ENCODE data around the gene WNT6. TPM values are rescaled to one million over a fixed set of nuclear protein-coding genes. Genes with fewer than 3 reads are reported as not detected.

WNT6 gene
- total RNA-seq, 6 experiments from 2014 or later = 0.25 TPM; not detected in 5

GRCh38 chr2:218898109-218898878 is 38.7 kb downstream of the WNT6 start:
- peaks cover 0 to 46% of the 10 kb centered on the region in 2 donors for H3K27me3 ChIP-seq
- peak in 1 of 3 donors; percentile 57 for DNase-seq
- no peaks in the 10 kb centered on the region for H3K9me3 ChIP-seq
- H3K4me1 ChIP-seq = peaks cover 0 to 8% (median 0%) of the 10 kb centered on the region in 4 donors
- peak; percentile 74 to 89 (median 84) for ATAC-seq
- H3K27ac ChIP-seq = no peak overlapping the region
- TF ChIP-seq CTCF (IDR thresholded peaks at IDR 0.05) = peak; percentile 91 to 98 (median 94)
- no peak for TF ChIP-seq POLR2A (IDR thresholded peaks at IDR 0.05)
- H3K4me3 ChIP-seq = no peak overlapping the region
- intact Hi-C loops (cut with DNase I) = no loop called here
- 6% methylated on average over 17 of the region's 52 CpGs for WGBS (ENCODE audit: insufficient coverage, low coverage, low lambda C conversion rate, missing lambda C conversion rate)
- no peaks in the 10 kb centered on the region for H3K36me3 ChIP-seq

- TF ChIP-seq CTCF (IDR thresholded peaks at IDR 0.05) (no peak), POLR2A (IDR thresholded peaks at IDR 0.05) (no peak)
- no peak for DNase-seq
- 20% methylated on average over 12 of the region's 12 CpGs for WGBS (ENCODE audit: insufficient coverage, low coverage, low lambda C conversion rate, missing lambda C conversion rate)
- Histone ChIP-seq H3K36me3 (no peaks in the 10 kb centered on the region), H3K9me3 (no peaks in the 10 kb centered on the region), H3K27me3 (peaks cover 0 to 40% of the 10 kb centered on the region in 2 donors), H3K4me1 (peaks cover 0 to 8% (median 0%) of the 10 kb centered on the region in 4 donors), H3K27ac (no peak overlapping the region), H3K4me3 (no peak overlapping the region)
- intact Hi-C loops (cut with DNase I) = no loop called here
- no peak for ATAC-seq
Measured at GRCh38 chr2:218899147-218899546, 39.5 kb downstream of the WNT6 start.

GRCh38 chr2:218902427-218902826 is 42.8 kb downstream of the WNT6 start:
- Histone ChIP-seq H3K4me1 (peaks cover 0 to 8% (median 0%) of the 10 kb centered on the region in 4 donors), H3K9me3 (no peaks in the 10 kb centered on the region), H3K27ac (no peak overlapping the region), H3K27me3 (peaks cover 0 to 27% of the 10 kb centered on the region in 2 donors), H3K36me3 (no peaks in the 10 kb centered on the region), H3K4me3 (no peak overlapping the region)
- ATAC-seq (no peak), DNase-seq (no peak)
- 77% methylated on average over 4 of the region's 4 CpGs for WGBS (ENCODE audit: insufficient coverage, low coverage, low lambda C conversion rate, missing lambda C conversion rate)
- no peak for TF ChIP-seq POLR2A (IDR thresholded peaks at IDR 0.05)
- TF ChIP-seq CTCF (IDR thresholded peaks at IDR 0.05) = no peak
- intact Hi-C loops (cut with DNase I) = no loop called here

GRCh38 chr2:218904176-218904575 is 44.6 kb downstream of the WNT6 start:
- Histone ChIP-seq H3K9me3 (no peaks in the 10 kb centered on the region), H3K27me3 (peaks cover 0 to 9% of the 10 kb centered on the region in 2 donors), H3K27ac (no peak overlapping the region), H3K4me3 (no peak overlapping the region), H3K4me1 (peaks cover 0 to 2% (median 0%) of the 10 kb centered on the region in 4 donors), H3K36me3 (no peaks in the 10 kb centered on the region)
- ATAC-seq (no peak), DNase-seq (no peak)
- TF ChIP-seq CTCF (IDR thresholded peaks at IDR 0.05) (no peak), POLR2A (IDR thresholded peaks at IDR 0.05) (no peak)
- intact Hi-C loops (cut with DNase I) = no loop called here
- 8% methylated on average over 2 of the region's 2 CpGs for WGBS (ENCODE audit: insufficient coverage, low coverage, low lambda C conversion rate, missing lambda C conversion rate)
